Stimulated activated CD8-positive, alpha-beta memory T cell treated with anti-CD3 and anti-CD28 coated beads, Interleukin-12 subunit alpha, Interleukin-12 subunit beta, amount 100 ng/mL, for 24 hours (primary cell): Measurements from ENCODE around the gene GPR6.

Experiments
- DNase-seq: peaks from one replicate; pipeline ENCODE4 v3.0.0-alpha.2; 2020; ENCODE audit errors: extremely low read depth

Gene GPR6

GRCh38 chr6:109999740-110000139, 21.6 kb downstream of the GPR6 start:
- no peak for DNase-seq

DNA sequence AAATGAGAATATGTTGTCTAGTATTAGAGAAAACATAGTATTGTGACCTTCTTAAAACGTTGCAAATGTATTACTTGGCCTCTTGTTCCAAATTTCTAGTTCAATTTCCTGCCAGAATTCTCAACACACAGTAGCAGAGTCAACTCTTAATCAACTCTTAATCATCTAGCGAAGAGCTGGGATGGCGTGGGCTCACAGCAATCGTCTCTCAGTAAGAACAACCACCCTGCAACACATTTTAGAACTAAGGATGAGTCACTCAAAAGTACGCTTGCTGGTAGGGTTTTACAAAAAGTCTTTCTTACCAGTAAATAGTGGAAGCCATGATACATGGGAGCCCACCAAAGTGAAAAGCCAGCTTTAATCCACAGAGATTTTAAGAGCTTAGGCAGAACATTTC, 24.6 kb downstream of the GPR6 start:
- no peak for DNase-seq

GRCh38 chr6:110013386-110013785, 35.3 kb downstream of the GPR6 start:
- DNase-seq = no peak

DNA sequence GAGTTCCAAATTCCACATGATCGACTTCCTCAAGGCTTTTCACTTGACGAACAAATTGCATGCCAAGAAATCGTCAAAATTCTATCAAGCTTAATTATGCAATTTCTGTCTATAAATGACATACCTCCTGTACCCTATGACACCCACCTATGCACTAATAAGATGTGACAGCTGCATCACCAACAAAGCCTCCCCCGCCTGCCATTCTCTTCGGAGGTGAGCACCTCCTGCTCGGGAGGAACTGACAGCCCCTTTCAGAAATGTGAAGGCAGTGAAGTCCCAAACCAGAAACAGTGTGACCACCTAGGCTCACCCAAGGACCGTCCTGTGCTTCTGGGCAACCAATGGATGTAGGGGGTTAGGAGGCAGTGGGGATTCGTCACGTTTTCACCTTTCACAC, 37.1 kb downstream of the GPR6 start:
- no peak for DNase-seq

DNA sequence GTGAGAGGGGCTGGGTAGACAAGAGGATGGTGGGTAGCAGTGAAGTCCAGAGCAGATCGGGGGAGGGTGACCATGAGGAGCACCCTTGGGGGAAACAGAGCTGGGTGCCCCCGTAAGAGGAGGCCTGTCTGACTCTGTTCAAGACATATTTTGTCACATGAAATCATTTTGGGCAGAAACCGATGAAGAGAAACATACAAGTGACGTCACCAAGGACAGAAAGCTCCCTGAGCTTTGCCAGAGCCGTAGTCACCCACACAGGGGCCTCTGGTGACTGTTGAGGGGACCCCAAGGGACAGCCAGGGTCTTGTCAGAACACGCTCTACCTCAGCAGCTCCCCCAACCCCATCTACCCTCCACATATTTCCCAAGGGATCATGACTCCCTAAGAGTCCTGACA, 39.2 kb downstream of the GPR6 start:
- DNase-seq = no peak

DNA sequence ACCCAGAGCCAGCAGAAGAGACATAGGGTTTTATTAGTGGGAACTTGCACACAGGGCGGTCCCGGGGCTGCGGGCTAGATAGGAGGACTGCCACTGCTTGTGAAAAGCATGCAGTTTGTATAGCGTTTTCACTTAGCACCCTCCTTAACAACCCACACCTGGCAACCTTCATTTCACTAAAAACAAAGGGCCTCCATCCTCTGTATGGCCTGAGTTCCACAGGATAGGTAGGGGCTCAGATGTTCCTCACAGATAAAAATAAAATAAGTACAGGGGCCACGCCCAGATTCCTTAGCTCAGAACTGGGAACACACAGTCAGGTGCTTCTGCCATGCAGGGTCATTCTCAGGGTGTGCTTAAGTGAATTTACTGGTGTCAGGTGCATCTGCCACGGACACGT, 39.8 kb downstream of the GPR6 start:
- DNase-seq = no peak

GRCh38 chr6:110018486-110018885, 40.4 kb downstream of the GPR6 start:
- no peak for DNase-seq

DNA sequence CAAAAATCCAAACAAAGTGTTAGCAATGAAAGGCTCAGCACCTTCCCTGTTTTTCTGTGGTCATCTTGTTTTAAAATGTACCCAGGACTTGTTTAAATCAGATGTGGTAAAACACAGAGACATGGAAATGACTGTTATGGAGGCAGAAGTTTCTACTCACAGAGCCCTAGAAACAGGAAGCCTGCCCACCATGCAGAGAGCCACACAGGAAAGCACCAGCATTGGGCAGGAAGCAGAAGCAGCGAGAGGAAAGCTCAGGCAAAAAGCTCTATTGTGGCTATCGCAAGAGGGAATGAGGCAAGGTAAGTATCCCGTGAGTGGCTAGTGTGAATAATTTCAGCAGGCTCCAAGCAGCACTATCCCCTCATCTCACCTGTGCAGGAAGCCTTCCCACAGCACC, 42.8 kb downstream of the GPR6 start:
- DNase-seq = no peak

- no peak for DNase-seq
These were observed 51.0 kb downstream of the GPR6 start for GRCh38 chr6:110029144-110029543.
